ENCODE data around the gene DLG2.

GRCh38 chr11:84240847-84241246, 1386.3 kb downstream of the DLG2 start:
- TF ChIP-seq CTCF (IDR thresholded peaks at IDR 0.05; ENCODE audit: low read length) (no peak), EZH2 (IDR thresholded peaks at IDR 0.05; ENCODE audit: borderline replicate concordance, low read length) (no peak)

All from OCI-LY1 (cell line).